Hepatocyte (in vitro differentiated cells): ENCODE results near the gene RUNDC3A.

Source experiments
- EZH2 ChIP-seq: fragments of 200-600 bp; sonication (generic); IDR thresholded peaks from 2 replicates; pipeline ENCODE4 v1.6.1; 2016; ENCODE audit warnings: antibody characterized with exemption, mild to moderate bottlenecking, borderline replicate concordance
- EZH2phosphoT487 ChIP-seq: fragments of 200-600 bp; sonication (generic); IDR thresholded peaks from one replicate; pipeline ENCODE4 v1.6.1; 2018; ENCODE audit warnings: antibody characterized with exemption, mild to moderate bottlenecking, low read depth, moderate library complexity; ENCODE audit not compliant: unreplicated experiment, severe bottlenecking
- TF ChIP-seq, protein P1 (sequence below): fragments of 200-600 bp; sonication (generic); IDR thresholded peaks from 2 replicates; pipeline ENCODE4 v1.5.1; 2016; ENCODE audit warnings: antibody characterized with exemption, mild to moderate bottlenecking; ENCODE audit not compliant: poor library complexity

DNA sequence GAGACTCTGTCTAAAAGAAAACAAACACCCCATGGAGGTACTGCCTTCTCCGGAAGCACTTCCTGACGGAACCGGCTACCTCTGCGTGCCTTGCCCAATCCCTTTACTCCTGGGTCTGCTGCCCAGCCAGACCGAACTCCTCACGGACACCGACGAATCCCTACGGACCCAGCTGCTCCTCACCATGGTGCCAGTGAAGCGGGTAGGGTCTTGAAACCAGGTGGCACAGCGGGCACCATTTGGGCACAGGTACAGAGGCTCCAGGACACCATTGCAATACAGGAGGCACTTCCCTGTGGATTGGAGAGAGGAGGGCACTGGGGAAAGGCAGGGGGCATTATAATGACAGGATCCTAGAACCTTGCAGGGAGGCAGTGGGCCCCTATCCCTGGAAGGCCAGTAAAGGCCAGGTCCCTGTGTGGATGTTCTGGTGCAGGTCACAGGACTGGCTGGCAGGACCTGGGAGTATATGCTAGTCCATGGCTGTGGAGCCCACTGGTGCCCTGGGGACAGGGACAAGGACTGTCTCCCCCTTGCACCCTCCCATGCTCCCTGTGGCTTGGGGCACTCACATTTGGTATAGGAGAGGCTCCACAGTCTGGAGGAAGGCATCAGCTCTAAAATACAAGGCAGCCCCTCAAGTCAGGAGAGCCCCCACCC lies 14.0 kb downstream of the RUNDC3A start:
- TF ChIP-seq EZH2 (no peak), EZH2phosphoT487 (no peak)
- TF ChIP-seq, protein P1, sequence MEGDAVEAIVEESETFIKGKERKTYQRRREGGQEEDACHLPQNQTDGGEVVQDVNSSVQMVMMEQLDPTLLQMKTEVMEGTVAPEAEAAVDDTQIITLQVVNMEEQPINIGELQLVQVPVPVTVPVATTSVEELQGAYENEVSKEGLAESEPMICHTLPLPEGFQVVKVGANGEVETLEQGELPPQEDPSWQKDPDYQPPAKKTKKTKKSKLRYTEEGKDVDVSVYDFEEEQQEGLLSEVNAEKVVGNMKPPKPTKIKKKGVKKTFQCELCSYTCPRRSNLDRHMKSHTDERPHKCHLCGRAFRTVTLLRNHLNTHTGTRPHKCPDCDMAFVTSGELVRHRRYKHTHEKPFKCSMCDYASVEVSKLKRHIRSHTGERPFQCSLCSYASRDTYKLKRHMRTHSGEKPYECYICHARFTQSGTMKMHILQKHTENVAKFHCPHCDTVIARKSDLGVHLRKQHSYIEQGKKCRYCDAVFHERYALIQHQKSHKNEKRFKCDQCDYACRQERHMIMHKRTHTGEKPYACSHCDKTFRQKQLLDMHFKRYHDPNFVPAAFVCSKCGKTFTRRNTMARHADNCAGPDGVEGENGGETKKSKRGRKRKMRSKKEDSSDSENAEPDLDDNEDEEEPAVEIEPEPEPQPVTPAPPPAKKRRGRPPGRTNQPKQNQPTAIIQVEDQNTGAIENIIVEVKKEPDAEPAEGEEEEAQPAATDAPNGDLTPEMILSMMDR = no peak
